GM18498 (cell line): ENCODE measurements around the gene NMB.
"Not testable (repeated sequence)": the region's sequence is repeated elsewhere in the genome, so short reads cannot be mapped to it uniquely, and the experiment has no call there.

ENCODE experiments used
- ATAC-seq: cut with Tn5 transposase; IDR thresholded peaks from one replicate; pipeline ENCODE4 v1.9.1; 2021; ENCODE audit warnings: mild to moderate bottlenecking, moderate library complexity; ENCODE audit not compliant: unreplicated experiment

NMB gene

GRCh38 chr15:84658080-84658787 lies at the start of gene NMB:
Gene NMB, minus strand, starts transcription at chr15:84658199. Its CDS starts 47 bp downstream, at chr15:84658152.
- peak; percentile 78 for ATAC-seq

- ATAC-seq = no peak
These were observed 45.8 kb upstream of the NMB start for GRCh38 chr15:84703808-84704207.

GRCh38 chr15:84702961-84703482 lies 45.0 kb upstream of the NMB start:
- no peak for ATAC-seq

DNA sequence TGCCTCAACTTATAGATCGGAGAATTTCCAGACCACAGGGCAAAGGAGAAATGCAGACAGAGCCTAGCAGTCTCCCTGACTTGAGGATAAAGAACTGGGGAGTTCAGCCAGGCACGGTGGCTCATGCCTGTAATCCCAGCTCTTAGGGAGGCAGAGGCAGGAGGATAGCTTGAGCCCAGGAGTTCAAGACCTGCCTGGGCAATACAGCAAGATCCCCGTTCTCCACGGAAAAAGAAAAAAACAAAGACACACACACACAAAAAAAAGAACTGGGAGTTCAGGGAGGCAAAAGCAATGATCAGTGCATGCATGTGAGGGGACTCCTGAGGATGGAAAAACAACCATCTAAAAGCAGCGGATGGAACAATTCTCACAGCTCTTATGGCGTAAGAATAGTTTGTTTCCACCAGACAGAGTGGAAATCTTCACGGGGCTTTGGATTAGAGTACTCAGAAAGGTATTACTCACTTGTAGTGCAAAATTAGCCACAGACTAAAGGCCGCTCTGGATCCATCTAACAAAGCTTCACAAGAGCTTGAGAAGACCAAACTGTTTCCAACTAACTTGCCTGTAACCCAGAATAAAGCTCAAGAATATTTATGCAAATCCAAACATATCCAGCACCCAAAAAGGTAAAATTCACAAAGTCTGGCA lies 41.7 kb upstream of the NMB start:
- no peak for ATAC-seq

DNA sequence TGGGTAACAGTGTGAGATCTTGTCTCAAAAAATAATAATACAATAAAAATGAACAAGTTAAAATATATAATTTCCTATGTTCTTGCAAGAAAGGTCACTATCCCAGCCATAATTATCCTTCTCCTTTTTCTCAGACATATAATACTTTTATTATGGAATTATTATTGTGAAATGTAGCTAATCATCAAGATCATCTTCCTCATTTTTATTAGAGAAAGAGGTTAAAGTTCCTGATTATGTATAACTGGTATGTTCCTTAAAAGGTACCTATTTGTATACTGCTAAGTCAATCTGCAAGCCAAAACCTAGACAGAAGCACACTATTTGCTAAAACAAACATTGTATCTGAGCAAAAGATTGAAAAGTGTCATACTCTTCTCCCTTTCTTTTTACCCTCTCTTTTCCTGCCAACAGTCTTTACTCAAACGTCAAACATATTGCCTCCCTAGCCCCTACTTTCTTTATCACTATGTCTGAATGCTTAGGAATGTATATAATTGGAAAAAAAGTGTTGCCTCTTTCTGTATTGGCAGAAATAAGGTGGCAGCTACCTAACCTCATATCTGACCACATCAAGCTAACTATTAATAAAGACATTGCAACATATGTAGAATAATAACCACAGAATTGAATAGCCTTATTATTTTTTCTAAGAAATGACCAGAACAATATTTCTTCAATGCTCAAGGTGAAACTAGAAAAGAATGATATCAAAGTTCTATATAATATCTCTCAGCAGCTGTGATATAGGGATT lies 39.4 kb upstream of the NMB start:
- ATAC-seq = no peak

DNA sequence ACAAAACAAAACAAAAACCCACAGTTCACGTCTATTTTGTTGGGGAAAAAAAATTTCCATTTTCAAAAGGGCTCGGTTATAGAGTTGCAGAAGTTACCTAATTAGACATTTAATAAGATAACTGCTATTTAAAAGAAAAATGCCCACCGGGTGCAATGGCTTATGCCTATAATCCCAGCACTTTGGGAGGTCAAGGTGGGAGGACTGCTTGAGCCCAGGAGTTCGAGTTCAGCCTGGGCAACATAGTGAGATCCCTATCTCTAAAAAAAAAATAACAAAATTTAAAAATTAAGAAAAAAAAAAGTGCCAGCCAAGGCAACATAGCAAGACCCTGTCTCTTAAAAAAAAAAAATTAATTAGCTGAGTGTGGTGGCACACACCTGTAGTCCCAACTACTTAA lies 38.8 kb upstream of the NMB start:
- no peak for ATAC-seq

DNA sequence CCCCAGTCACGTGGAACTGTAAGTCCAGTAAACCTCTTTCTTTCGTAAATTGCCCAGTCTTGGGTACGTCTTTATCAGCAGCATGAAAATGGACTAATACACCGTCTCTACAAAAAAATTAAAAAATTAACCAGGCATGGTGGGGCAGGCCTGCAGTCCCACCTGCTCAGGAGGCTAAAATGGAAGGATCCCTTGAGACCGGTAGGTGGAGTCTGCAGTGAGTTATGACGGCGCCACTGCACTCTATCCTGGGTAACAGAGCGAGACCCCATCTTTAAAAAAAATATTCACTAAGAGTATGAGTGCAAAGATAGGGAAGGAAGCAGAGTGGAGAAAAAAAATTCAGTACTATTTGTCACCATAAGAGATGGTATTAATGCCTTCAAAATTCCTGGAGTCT lies 32.3 kb upstream of the NMB start:
- no peak for ATAC-seq

DNA sequence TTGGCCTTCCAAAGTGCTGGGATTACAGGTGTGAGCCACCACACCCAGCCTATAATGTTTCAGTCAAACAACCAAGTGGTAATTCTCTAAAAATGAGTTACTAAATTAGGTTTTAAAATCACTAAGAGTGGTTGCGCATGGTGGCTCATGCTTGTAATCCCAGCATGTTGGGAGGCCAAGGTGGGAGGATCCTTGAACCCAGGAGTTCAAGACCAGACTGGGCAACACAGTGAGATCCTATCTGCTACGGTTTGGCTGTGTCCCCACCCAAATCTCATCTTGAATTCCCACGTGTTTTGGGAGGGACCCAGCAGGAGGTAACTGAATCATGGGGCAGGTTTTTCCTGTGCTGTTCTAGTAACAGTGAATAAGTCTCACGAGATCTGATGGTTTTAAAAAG lies 31.9 kb upstream of the NMB start:
- ATAC-seq = no peak

DNA sequence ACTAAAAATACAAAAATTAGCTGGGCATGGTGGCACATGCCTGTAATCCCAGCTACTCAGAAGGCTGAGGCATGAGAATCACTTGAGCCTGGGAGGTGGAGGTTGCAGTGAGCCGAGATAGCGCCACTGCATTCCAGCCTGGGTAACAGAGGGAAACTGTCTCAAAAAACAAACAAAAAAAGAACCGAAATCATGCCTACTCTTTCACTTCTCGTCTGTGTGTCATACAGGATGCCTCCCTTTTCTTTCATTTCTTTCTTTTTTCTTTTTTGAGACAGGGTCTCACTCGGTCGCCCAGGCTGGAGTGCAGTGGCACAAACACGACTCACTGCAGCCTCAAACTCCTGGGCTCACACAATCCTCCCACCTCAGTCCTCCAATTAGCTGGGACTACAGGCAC lies 28.4 kb upstream of the NMB start:
- not testable (repeated sequence) for ATAC-seq

GRCh38 chr15:84685304-84685703 lies 27.3 kb upstream of the NMB start:
- no peak for ATAC-seq

GRCh38 chr15:84684092-84684491 lies 26.1 kb upstream of the NMB start:
- no peak for ATAC-seq

- ATAC-seq = no peak
These were observed 23.8 kb upstream of the NMB start for GRCh38 chr15:84681831-84682230.

DNA sequence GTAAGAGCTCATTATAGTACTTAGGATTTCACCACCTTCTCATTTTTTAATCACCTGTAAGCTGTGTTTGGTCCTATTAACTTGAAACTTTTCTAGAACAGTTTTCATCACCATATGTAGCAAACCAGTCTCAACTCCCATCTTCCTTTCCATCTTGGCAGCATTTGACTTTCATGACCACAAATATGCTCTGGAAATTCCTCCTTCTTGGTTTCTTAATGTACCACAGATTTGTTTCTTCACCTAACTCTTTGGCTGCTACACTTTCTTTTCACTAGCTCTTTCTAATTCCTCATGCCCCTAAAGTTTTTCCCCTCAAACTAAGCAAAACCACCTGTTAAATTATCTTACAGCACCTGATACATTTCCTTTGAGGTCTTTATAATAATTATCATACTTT lies 13.2 kb upstream of the NMB start:
- no peak for ATAC-seq

- ATAC-seq = no peak
These were observed 11.7 kb upstream of the NMB start for GRCh38 chr15:84669726-84670125.

- ATAC-seq = no peak
These were observed 10.4 kb upstream of the NMB start for GRCh38 chr15:84668221-84668982.

- no peak for ATAC-seq
These were observed 8.4 kb upstream of the NMB start for GRCh38 chr15:84666373-84666772.

GRCh38 chr15:84661001-84661400 lies 3.0 kb upstream of the NMB start:
- ATAC-seq = no peak

DNA sequence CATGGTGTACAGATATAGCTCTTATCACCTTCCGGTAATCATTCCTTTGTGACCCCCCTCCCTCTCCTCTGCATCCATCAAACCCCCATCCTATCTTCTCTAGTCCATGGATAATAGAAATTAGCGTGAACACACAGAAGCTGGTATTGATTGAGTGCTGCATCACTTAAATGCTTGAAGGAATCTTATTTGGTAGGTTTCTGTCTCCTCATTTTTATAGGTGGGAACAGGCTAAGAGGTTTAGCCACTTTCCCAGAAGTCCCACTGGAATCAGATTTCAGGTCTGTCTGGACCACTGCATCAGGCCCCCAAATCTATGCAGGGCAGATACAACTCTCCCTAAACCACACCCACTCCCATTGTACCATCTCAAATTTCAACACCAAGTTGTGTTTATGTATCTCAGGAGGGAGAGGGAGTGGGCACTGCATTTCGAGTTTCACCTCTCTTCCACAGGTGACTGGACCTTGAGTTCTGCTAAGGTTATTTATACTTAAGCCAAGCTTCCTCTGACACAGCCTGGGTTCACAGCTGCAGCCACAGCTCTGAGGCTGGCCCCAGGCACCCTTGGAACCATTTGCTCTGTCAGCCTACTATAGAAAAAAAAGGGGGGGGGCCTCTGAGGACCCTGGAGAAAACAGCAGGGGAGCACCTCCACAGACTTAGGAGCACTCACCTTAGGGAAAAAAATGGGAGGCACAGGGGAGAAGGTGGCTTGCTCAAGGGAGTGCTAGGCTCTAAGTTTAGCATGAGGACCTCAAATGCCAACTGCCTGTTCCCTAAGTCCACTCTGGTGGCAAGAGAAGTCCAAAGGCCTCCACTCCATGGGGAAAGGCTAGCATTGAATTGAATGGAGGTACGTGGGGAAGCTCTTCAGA lies 2.1 kb upstream of the NMB start:
- no peak for ATAC-seq

DNA sequence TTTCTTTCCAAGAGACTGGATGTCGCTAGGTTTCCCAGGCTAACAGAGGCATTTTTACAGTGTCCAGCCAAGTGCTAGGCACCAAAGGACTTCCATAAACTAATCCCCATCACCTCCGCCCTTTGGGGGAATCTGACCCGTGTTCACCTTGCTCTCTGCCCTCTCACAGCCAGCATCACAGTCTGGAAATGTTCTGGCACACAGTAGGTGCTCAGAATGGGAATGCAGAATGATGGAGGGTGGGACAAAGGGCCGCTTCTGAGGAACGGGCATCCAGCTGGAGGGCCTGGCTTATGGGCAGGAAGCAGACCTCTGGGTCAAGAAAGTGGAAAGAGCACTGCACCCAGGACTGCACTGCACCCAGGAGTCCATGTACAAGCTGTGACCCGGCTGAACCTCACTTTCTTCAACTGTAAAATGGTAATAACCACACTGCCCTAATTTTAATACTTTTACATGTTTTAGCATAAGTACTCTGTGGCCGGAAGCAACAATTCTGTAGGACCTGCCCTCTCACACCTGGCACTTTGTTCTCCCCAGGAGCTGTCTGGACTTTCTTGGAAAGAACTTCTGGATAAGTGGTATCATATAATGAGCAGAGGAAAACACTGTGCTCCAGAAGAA lies 901 bp upstream of the NMB start:
- ATAC-seq = no peak

DNA sequence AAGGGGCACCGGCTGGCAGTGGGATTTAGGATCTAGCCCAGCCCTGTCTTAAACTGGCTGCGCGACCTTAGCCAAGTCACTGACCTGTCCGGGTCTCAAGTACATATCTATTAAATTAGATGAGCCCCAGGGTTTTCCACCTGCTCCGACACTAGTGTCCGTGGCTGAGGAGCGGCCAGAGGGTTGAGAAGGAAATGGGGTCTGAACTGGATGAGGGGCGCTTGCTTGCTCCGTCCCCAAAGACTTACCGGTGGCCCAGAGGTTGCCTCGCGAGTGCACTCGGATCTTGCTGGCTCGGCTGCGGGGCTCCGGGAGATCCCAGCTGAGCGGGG lies 285 bp downstream of the NMB start:
- ATAC-seq = no peak
